ENCODE data around the gene NUDT4.
"Not testable (repeated sequence)": the region's sequence is repeated elsewhere in the genome, so short reads cannot be mapped to it uniquely, and the experiment has no call there.

NUDT4 gene

DNA sequence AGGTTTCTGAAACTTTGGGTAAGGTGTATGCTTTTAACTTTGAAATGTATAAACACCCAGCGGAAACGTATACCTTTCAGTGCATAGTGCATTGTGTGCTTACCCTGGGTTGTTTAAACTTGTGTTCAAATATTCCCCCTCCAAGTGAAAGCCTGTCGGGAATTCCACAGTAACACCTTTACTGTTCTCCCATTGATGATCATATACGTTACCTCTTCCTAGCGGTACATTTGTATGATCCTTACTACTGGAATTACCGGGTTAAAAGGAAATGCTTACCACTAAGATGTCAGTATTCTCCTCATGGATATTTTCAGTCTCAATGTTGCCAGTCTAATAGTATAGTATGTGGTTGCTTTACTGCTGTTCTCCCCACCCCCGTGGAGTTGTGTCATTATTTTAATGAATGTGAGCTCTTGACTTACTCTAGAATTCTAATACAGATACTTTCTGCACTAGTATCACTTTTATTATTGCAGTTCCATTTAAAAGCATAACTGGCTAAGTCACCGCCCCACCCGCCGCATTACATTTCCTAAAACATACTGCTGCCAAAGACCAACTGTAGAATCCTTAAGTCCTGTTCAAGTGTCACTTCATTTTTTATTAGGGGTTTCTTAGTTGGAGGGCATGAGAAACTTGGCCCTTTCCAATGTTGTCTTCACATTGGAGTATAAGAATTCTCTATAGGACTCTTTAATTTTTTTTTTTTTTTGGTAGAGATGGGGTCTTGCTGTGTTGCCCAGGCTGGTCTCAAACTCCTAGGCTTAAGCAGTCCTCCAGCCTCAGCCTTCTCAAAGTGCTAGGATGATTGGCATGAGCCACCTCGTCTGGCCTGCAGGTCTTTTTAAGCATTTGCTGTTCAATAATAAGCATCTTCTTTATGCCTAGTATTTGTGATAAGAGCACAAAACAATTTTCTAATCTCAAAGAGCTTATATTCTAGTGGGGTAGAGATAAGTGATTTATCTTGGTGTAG is 24.9 kb downstream of the NUDT4 start:
- peak; percentile 26 for DNase-seq

DNA sequence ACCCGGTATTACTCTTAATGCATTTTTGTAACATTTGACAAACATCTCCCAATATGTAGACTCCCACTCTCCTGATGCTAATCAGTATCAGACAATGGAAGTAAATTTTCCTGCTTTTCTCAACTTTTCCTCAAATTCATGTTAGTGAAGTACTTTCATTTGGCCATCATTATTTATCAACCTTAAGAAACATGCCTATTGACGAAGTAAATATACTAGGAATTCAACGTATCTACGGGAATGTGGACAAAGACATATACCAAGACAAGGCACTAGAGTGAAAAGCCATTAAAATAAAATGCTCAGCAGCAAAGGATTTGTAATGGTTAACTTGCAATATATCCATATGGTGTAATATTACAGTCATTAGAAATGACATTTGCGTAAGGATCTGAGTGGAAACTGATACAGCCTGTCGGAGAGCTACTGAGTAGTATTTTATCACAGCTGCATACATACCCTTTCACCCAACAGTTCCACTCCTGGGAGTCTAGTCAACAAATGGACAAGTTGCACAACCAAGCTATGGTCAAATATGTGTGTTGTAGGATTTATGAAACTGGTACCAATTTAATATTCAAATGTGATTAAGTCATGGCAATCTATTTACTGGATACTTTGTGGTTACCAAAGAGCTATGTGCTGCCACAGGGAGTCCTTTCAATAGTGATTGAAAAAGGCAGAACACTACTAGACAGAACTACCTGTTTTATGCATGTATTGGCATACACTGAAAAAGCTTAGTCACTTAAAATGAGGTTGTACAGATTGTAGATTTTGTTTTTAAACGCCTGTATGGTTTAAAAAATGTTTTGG is 26.5 kb downstream of the NUDT4 start:
- no peak for DNase-seq

DNA sequence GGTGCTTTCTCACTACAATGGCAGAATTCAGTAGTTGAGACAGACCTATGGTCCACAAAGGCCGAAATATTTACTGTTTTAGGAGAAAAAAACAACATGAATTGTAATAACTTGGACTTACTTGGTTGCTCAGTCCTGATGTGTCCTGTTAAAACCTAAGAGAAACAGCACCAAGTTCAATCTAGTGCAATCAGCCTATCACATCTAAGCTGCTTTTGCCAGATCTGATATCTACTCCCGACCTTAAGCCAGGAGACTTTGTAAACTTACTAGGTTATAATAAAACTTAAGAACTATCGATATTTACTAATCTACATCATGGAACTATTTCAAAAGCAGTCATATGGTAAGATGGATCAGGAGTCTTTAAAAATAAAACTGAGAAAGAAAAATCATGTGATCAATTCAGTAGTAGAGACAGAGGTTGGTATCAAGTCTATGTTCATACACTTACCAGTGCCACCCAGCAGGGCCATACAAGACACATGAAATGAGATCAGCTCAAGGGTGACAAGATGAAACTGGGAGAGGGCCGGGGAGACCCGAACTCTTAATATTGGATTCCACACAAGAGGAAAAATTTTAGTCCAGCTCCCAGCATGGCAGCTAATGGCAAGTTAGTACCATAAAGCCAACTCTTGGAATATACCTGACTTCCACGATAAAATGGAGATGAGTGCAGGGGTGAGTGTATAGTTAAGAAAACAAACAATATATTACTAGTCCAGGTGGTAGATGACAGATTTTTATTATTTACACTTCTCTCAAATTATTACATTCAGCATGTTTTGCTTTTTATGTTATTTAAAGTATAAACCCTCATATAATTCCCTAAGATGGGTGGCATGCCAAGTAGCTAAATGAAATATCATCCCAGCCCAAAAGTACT is 27.5 kb downstream of the NUDT4 start:
- DNase-seq: no peak

DNA sequence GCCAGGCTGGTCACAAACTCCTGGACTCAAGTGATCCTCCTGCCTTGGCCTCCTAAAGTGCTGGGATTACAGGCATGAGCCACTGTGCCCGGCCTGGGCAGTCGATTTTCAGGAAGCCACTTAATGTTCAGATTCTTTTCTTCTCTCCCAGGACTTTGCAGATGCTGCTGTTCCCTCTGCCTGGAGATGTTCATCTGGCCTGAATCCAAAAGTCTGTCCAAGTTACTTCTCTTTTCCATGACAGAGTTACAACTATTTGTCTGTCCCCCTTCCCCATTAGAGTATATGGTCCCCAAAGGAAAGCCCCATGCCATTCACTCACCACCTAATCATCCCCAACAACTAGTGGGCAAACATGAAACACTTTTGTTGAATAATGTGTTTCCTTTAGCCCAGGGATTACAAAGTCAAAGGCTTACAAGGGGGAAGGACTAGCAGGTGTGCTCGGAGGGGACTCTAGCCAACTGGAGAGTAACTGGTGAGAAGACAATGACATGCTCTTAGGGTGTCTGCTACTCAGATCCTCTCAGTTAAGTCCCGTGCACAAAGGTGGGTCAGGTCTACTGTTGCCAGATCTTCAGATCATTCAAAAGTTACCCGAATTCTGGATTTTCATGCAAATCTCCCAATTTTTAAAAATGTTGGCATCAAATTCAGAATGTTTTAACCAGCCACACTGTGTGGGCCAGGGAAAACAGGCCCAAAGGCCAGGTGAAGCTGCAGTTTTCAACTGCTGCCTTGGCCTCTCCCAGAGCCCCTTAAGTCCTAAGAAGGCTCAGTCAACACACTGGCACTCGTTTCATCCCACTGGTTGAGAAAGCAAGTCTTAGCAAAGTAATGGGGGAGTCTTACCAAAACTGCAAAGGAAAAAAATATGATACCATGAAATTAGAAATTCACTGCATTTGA is 29.6 kb downstream of the NUDT4 start:
- DNase-seq: no peak

DNA sequence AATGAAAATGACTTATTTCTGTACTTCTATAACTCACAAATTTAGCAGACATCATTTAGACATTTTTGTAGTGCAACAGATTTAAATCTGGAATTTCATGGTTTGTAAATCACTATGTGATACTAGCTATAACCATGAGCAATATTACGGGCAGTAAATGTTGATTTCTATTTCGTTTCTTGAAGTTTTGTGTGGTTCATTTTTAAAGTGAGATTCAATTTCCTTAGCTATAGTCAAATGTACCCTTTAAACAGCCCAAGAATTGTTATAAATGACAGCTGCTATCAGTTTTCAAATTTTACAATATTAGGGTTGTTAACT is 30.2 kb downstream of the NUDT4 start:
- DNase-seq: no peak

DNA sequence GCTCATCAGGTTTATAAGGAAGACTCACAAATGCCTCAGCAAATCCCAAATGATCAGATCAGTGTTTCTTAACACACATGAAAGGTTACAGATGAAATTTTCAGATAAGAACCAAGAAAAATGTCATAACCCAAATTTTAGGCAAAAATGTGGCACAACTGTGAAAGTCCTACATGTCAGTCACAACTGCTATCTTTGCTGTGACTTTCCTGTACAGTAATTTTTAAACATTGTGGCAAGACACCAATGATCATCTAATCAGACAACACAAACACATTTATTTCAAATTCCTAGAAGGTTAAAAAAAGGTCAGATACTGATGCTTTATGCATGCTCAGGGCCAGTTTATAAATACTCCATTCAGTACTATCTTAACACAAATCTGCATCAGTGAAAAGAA is 31.1 kb downstream of the NUDT4 start:
- no peak for DNase-seq

DNA sequence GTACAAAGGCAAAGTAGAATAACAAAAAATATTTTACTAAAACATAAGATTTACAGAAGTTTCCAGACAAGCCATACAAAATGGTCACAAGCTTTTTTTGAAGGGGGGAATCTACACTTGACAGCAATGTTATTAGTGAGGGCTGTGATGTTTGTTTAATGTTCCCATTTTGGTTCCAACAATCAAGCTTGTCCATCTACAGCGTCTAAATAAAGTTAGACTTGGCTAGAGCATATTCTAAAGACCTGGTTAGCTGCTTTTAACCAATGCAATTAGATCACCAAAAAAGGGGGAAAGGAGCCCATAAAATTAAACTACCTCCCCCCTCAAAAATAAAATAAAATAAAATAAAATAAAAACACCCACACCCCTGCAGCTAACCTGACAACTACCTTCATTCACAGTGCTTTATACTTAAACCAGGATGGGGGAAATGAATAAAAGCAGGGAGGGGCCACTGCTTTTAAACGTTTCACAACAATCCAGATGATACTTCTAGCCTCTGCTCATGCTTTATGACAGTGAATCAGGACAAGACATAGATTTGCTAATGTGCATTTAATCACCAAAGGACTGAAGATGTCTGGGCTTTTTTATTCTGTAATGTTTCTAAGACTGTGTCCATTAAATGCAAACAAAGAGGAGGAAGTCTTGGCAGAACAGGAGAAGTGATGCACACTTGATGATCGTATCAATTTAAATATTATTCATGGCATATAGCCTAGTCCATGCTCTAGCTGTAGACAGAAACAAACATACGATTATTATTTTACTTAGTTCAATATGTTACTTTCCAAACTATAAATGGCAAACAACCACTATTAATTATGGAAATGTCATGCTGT is 31.8 kb downstream of the NUDT4 start:
- not testable (repeated sequence) for DNase-seq

DNA sequence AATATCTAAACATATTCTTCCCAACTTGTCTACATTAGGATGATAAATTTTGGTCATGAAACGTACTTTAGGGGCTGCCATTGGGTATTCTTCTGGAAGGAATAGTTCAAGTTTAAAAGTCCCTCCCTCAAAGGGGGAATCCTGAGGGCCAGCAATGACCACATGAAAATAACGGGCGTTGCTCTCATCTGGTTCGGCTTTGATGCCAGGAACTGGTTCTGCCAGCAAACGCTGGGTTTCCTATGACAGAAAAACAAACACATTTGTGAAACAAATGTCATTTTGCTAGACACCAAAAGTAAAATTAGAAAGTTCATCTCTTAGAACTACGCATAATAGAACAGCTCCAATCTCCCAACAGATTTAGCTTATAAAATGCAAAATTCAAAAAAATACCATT is 33.3 kb downstream of the NUDT4 start:
- not testable (repeated sequence) for DNase-seq

DNA sequence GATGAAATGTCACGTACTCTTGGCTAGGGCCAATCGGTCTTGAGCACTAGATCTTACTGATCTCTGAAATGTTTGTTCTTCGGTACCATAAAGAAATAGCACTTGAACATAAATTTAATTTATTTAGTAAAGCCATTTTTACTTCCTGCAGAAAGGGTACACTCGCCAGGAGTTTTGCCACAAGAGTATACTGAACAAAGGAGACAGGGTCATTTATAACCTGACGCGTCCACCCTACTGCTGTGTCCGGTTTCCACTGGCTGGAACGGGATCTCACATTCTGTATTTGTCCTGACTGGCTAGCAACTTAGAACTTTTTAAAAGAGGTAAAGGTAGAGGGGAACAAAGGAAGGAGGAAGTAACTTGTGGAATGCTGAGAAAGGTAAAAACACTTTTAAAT is 34.7 kb downstream of the NUDT4 start:
- not testable (repeated sequence) for DNase-seq

DNA sequence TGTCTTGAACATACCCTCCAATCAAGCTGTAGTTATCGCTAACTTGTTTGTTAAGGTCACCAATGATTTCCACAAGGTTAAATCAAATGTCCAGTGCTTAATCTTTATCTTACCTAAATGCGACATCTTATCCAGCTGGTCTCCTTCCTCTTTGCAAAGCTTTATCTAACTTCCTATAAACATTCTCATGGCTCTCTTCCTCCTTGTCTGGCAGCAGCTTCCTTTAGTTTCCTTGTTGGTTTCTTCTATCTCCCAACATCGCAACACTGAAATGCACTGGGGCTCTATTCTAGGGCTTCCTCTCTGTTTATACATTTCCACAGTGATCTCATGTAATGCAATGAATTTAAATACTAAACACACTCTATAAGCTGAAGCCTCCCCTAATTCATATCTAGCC is 35.3 kb downstream of the NUDT4 start:
- DNase-seq: no peak

DNA sequence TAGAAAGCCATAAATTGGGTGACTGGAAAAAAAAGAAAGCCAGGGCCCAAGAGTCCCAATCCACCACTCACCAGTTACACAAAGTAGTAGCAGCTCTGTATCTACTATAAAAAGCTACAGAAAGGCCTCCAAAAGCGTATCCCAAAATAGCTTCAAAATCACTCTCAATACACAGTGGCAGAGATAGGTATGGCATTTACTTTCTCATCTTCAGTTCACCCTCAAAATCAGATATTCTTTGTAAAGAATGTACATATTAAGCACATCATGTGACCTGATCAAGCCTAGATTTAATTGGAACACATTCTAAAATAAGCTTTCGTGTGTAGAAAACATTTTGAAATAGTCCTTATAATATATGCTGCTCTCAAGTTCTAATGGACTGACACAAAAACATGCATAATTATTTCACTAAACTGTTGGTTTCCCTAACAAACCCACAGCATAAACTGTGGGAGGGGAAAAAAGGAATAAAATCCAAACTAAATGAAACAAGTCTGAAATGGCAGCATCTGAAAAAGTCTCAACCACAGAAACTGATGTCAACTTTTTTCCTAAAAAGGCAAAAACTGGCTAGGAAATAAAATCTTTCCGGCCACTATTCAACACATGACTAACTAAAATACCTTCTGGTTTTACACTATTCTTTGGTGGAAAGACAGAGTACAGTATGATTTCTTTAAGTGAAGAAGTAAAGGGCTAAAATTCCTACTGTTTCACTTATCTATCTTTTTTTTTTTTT is 38.2 kb downstream of the NUDT4 start:
- no peak for DNase-seq

DNA sequence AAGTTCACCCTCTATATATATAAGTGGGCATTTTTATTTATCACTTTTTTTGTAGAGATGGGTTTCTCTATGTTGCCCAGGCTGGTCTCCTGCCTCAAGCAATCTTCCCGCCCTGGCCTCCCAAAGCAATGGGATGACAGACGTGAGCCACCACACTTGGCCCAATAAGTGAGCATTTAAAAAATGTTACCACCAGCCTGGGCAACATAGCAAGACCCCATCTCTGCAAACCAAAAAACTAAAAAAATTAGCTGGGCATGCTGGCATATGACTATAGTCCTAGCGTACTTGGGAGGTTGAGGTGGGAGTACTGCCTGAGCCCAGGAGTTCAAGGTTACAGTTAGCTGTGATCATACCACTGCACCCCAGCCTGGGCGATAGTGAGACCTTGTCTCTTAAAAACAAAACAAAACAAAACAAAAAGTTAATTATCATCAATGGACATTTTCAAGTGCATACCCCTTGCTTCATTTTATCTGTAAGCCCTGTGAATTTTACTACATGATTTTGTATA is 40.3 kb downstream of the NUDT4 start:
- DNase-seq: no peak

DNA sequence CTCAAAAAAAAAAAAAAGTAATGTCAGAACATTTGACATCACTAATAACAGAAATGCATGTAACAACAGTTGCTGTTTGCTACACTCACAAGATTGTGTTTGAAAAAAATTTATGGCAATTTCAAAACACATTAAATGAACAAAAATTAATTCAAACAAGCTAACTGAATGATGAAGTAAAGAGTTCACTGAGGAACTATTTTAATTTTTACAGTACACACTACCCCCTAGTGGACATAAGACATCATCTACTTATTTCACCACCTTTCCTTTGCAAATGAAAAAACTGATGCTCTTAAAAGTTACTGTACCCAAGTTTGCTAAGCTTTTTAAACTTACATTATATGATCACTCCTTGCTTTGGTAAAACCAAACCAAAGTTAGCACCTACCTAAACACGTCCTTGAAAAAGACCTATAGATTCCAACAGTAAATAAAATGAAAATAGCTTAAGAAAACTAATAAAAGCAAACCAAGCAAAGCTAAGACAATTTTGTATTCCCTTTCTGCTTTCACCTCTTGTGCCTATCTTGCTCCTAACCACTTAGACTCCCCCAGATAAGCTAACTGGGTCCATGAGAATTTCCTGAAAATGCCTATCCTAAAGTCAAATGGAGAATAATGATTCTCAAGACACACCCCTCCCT is 41.8 kb downstream of the NUDT4 start:
- DNase-seq: peak; percentile 38

DNA sequence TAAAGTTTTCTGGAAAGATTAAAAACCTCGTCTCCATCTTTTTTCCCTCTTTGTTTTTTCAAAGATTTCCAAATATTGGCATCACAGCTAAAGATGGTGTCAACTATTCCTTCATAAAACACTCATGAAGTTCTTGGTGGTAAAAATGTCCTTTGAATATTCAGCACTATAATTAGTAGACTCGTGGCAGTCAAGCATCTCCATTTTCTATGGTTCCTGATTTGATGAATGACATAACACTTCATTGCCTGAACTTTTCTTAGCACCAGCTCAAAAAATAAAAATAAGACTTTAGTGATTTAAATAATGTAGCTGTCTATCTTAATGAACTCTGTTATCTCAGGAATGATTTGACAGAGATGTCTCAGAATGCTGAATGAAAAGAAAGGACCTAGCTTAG is 44.3 kb downstream of the NUDT4 start:
- no peak for DNase-seq

DNA sequence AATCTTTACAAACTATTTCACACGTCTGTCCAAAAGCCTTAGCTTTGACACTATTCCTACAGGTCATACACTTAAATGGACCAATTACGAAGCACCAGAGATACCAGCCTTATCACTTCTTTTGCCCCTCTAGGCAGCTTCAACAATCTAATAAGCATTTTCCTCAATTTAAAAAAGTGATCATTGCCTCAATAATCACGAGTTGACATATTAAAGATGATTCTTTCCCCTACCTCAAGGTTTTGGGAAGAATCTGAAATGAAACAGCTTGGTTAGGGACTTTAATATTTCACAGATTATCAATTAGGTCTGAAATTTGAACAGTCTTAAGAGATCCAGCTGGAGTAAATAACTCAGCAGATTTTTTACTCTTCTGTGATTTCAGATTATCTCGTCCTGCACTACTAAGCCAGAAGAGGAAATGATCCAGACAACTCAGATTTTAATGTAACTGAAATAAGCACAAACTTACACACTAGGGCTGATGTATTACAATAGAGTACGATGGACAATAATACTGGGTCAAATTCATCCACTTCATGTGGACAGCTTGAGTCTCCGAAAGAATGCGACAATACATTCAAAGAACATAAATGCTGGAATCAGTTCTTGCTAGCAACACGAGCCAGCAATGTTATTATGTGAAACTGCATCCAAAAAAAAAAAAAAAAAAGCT is 48.1 kb downstream of the NUDT4 start:
- no peak for DNase-seq

DNA sequence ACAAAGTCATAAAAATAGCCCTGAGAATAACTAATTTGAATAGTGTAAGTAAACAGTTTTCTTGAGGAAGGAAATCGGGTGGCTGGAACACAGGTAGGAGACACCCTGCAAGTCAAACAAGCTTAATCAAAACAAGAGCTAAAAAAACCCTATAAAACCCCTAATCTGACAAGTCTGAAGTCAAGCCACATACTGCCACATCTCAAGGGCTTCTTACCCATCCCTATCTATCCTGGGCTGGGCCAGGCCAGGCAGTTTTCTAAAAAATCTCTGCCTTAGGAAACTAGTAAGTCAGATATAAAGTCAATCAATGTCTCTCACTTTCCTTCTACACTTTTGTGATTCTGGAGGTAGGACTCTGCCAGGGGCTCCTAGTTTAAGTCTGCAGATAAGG is 48.7 kb downstream of the NUDT4 start:
- no peak for DNase-seq

DNA sequence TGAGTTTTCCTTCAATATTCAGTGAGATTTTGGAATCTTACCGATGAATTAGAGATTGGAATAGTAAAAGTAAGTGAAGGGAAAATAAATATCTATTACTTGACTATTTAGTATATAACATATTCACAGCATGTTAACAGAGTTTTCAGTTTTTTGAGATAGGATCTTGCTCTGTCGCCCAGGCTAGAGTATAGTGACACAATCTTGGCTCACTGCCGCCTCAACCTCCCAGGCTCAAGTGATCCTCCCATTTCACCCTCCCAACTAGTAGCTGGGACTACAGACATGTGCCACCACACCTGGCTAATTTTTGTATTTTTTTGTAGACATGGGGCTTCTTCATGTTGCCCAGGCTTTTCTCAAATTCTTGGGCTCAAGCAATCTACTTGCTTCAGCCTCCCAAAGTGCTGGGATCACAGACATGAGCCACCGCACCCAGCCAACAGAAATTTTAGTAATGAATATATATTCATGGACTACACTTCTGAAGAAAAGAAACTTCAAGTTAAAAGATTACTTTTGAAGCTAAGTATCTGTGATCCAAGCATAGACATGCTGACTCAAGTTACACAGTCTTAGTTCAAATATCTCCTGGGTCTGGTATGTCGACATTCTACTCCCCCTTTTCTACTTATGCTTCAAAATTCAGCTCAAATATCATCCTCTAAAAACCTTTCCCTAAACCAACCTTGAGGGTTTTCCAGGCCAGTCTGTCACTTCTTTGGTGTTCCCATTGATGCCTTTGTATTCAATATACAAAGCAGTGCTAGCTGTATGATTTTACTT is 50.2 kb downstream of the NUDT4 start:
- no peak for DNase-seq

DNA sequence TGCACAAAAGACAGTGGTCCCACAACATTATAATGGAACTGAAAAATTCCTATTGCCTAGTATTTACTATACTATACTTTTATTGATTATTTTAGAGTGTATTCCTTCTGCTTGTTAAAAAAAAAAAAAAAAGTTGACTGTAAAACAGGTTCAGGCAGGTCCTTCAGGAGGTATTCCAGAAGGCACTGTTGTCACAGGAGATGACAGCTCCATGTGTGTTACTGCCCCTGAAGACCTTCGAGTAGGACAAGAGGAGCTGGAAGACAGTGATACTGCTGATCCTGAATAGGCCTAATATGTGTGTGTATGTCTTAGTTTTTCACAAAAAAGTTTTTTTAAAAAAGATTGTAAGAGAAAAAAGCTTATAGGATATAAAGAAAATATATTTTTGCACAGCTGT is 51.7 kb downstream of the NUDT4 start:
- DNase-seq: no peak
